Common myeloid progenitor, CD34-positive (primary cell): ENCODE data around the gene CACNG1.

Source experiments
- CTCF ChIA-PET: fragments of 350-600 bp; sonication (Branson Sonifier 250); formaldehyde crosslinking; loops from one replicate; lab custom pipeline; 2021; ENCODE audit warnings: antibody characterized with exemption; lab: Charles Lee
- POLR2A ChIA-PET: fragments of 350-600 bp; sonication (Branson Sonifier 250); formaldehyde crosslinking; loops from one replicate; lab custom pipeline; 2021; ENCODE audit warnings: antibody characterized with exemption; lab: Charles Lee
- DNase-seq, 3 donors: peaks; one replicate each; pipeline versions ENCODE4 v3.0.0 to v3.0.0-alpha.2; 2013
- H3K27ac ChIP-seq, 2 experiments: 1 replicate in 1 of 2; 2 replicates in 1 of 2; pipeline ENCODE4 v1.7.0; 2013; ENCODE audit warnings: inconsistent platforms in 2 of 2, low read length in 2 of 2, mild to moderate bottlenecking in 2 of 2, low read depth in 1 of 2, moderate library complexity in 1 of 2; ENCODE audit not compliant: severe bottlenecking in 2 of 2, insufficient read depth in 1 of 2, poor library complexity in 1 of 2
- H3K27me3 ChIP-seq, 5 experiments: replicated peaks in 2 of 5; 1 replicate in 3 of 5; 2 replicates in 2 of 5; pipeline versions ENCODE4 v1.6.1 to v1.7.0; 2013; ENCODE audit warnings: low read length in 4 of 5, mild to moderate bottlenecking in 2 of 5, moderate library complexity in 2 of 5, inconsistent platforms in 1 of 5; ENCODE audit not compliant: insufficient read depth in 5 of 5, control insufficient read depth in 4 of 5
- H3K36me3 ChIP-seq, 4 experiments: 1 replicate in 2 of 4; 2 replicates in 2 of 4; pipeline versions ENCODE4 v1.6.1 to v1.7.0; 2013; ENCODE audit warnings: low read length in 3 of 4, control low read depth in 1 of 4, mild to moderate bottlenecking in 1 of 4; ENCODE audit not compliant: control insufficient read depth in 4 of 4, insufficient read depth in 4 of 4
- H3K4me1 ChIP-seq, 4 experiments: 1 replicate in 3 of 4; 2 replicates in 1 of 4; pipeline versions ENCODE4 v1.6.1 to v1.7.1; 2013; ENCODE audit warnings: low read length in 3 of 4, mild to moderate bottlenecking in 3 of 4, control low read depth in 1 of 4, inconsistent platforms in 1 of 4, moderate library complexity in 1 of 4; ENCODE audit not compliant: control insufficient read depth in 4 of 4, insufficient read depth in 4 of 4; ENCODE audit errors: control extremely low read depth in 1 of 4
- H3K4me3 ChIP-seq, 7 experiments: 1 replicate in 4 of 7; 2 replicates in 3 of 7; pipeline versions ENCODE4 v1.5.1 to v1.7.0; 2013; ENCODE audit warnings: mild to moderate bottlenecking in 7 of 7, low read length in 6 of 7, moderate library complexity in 6 of 7, inconsistent platforms in 2 of 7, low read depth in 2 of 7, control low read depth in 1 of 7; ENCODE audit not compliant: insufficient read depth in 4 of 7, control insufficient read depth in 1 of 7; ENCODE audit errors: extremely low read depth in 1 of 7
- H3K9me3 ChIP-seq, 5 experiments: 1 replicate in 4 of 5; 2 replicates in 1 of 5; pipeline versions ENCODE4 v1.6.1 to v1.7.1; 2013; ENCODE audit warnings: low read length in 4 of 5, mild to moderate bottlenecking in 2 of 5, inconsistent platforms in 1 of 5, low read depth in 1 of 5, moderate library complexity in 1 of 5; ENCODE audit not compliant: control insufficient read depth in 4 of 5, insufficient read depth in 2 of 5; ENCODE audit errors: control extremely low read depth in 1 of 5
- WGBS: methylation state at CpG from one replicate; pipeline ENCODE4 v1.1.5; 2013; ENCODE audit not compliant: insufficient coverage; 5-methylcytosine and 5-hydroxymethylcytosine counted together

The CACNG1 gene

GRCh38 chr17:67018471-67019434 lies 25.6 kb upstream of the CACNG1 start:
- H3K4me1 ChIP-seq = no peaks in the 10 kb centered on the region
- no peaks in the 10 kb centered on the region for H3K36me3 ChIP-seq
- ChIA-PET POLR2A (no interaction called here), CTCF (no interaction called here)
- H3K9me3 ChIP-seq = no peaks in the 10 kb centered on the region
- H3K27ac ChIP-seq = no peak overlapping the region
- no peak for DNase-seq
- WGBS = 95% methylated on average over 12 of the region's 12 CpGs
- H3K27me3 ChIP-seq = peaks cover 0 to 4% (median 0%) of the 10 kb centered on the region in 5 experiments
- no peak overlapping the region for H3K4me3 ChIP-seq

GRCh38 chr17:67019809-67020208 lies 24.5 kb upstream of the CACNG1 start:
- WGBS = 94% methylated on average over 7 of the region's 8 CpGs
- DNase-seq = no peak
- Histone ChIP-seq H3K4me3 (no peak overlapping the region), H3K36me3 (no peaks in the 10 kb centered on the region), H3K4me1 (no peaks in the 10 kb centered on the region), H3K9me3 (no peaks in the 10 kb centered on the region), H3K27me3 (peaks cover 0 to 4% (median 0%) of the 10 kb centered on the region in 5 experiments), H3K27ac (no peak overlapping the region)
- ChIA-PET POLR2A (no interaction called here), CTCF (interaction anchor here (0.8 kb wide), 1 partner anchor 39 kb away, joined by 3 read pairs; no protein-coding TSS in a partner anchor)

- ChIA-PET POLR2A (no interaction called here), CTCF (interaction anchor here (0.8 kb wide), 1 partner anchor 38 kb away, joined by 3 read pairs; no protein-coding TSS in a partner anchor)
- H3K27me3 ChIP-seq = peaks cover 0 to 4% (median 0%) of the 10 kb centered on the region in 5 experiments
- no peak overlapping the region for H3K27ac ChIP-seq
- no peaks in the 10 kb centered on the region for H3K36me3 ChIP-seq
- DNase-seq = no peak
- H3K4me1 ChIP-seq = no peaks in the 10 kb centered on the region
- WGBS = 93% methylated on average over 10 of the region's 11 CpGs
- no peaks in the 10 kb centered on the region for H3K9me3 ChIP-seq
- no peak overlapping the region for H3K4me3 ChIP-seq
These were observed 24.0 kb upstream of the CACNG1 start for GRCh38 chr17:67020293-67020766.

- DNase-seq = no peak
- no peak overlapping the region for H3K4me3 ChIP-seq
- peaks cover 0 to 2% (median 0%) of the 10 kb centered on the region in 5 experiments for H3K27me3 ChIP-seq
- H3K9me3 ChIP-seq = no peaks in the 10 kb centered on the region
- no peaks in the 10 kb centered on the region for H3K36me3 ChIP-seq
- POLR2A ChIA-PET = no interaction called here
- H3K27ac ChIP-seq = no peak overlapping the region
- WGBS = 92% methylated on average over 7 of the region's 7 CpGs
- H3K4me1 ChIP-seq = no peaks in the 10 kb centered on the region
- CTCF ChIA-PET = no interaction called here
These were observed 23.2 kb upstream of the CACNG1 start for GRCh38 chr17:67021196-67021595.

- H3K36me3 ChIP-seq = no peaks in the 10 kb centered on the region
- H3K9me3 ChIP-seq = no peaks in the 10 kb centered on the region
- H3K4me1 ChIP-seq = no peaks in the 10 kb centered on the region
- H3K4me3 ChIP-seq = no peak overlapping the region
- ChIA-PET POLR2A (no interaction called here), CTCF (no interaction called here)
- no peak for DNase-seq
- 95% methylated on average over 12 of the region's 16 CpGs for WGBS
- H3K27ac ChIP-seq = no peak overlapping the region
- no peaks in the 10 kb centered on the region for H3K27me3 ChIP-seq
These were observed 22.5 kb upstream of the CACNG1 start for GRCh38 chr17:67021743-67022450.

- Histone ChIP-seq H3K9me3 (no peaks in the 10 kb centered on the region), H3K27me3 (no peaks in the 10 kb centered on the region), H3K4me1 (no peaks in the 10 kb centered on the region), H3K36me3 (no peaks in the 10 kb centered on the region), H3K4me3 (no peak overlapping the region), H3K27ac (no peak overlapping the region)
- CTCF ChIA-PET = no interaction called here
- POLR2A ChIA-PET = no interaction called here
- DNase-seq = no peak
- WGBS = 93% methylated on average over 11 of the region's 12 CpGs
These were observed 21.9 kb upstream of the CACNG1 start for GRCh38 chr17:67022451-67022810.

GRCh38 chr17:67024736-67025135 lies 19.6 kb upstream of the CACNG1 start:
- Histone ChIP-seq H3K4me1 (no peaks in the 10 kb centered on the region), H3K9me3 (no peaks in the 10 kb centered on the region), H3K27me3 (no peaks in the 10 kb centered on the region), H3K27ac (no peak overlapping the region), H3K36me3 (no peaks in the 10 kb centered on the region), H3K4me3 (no peak overlapping the region)
- WGBS = 97% methylated on average over 17 of the region's 17 CpGs
- DNase-seq = no peak
- ChIA-PET CTCF (no interaction called here), POLR2A (no interaction called here)
